ENCODE measurements around the gene PADI6.
"Not testable (repeated sequence)": the region's sequence is repeated elsewhere in the genome, so short reads cannot be mapped to it uniquely, and the experiment has no call there.

The PADI6 gene

GRCh38 chr1:17371896-17372295, at the start of gene PADI6:
Gene PADI6 (plus strand): TSS chr1:17372196. CDS start chr1:17372246, 50 bp downstream.
- DNase-seq, result no peak

GRCh38 chr1:17328855-17329254, 43.1 kb upstream of the PADI6 start:
- DNase-seq, result no peak

- no peak for DNase-seq
These were observed 42.4 kb upstream of the PADI6 start for GRCh38 chr1:17329610-17330009.

- DNase-seq, result no peak
These were observed 41.1 kb upstream of the PADI6 start for GRCh38 chr1:17330856-17331255.

GRCh38 chr1:17333081-17333480, 38.9 kb upstream of the PADI6 start:
- no peak for DNase-seq

GRCh38 chr1:17335821-17336710, 35.9 kb upstream of the PADI6 start:
- peak; percentile 63 for DNase-seq

- peak; percentile 0 for DNase-seq
These were observed 33.1 kb upstream of the PADI6 start for GRCh38 chr1:17338706-17339493.

GRCh38 chr1:17339521-17339920, 32.5 kb upstream of the PADI6 start:
- DNase-seq, result no peak

- DNase-seq, result no peak
These were observed 31.6 kb upstream of the PADI6 start for GRCh38 chr1:17340358-17340757.

GRCh38 chr1:17342014-17342441, 30.0 kb upstream of the PADI6 start:
- DNase-seq, result no peak

GRCh38 chr1:17345506-17345905, 26.5 kb upstream of the PADI6 start:
- DNase-seq, result not testable (repeated sequence)

GRCh38 chr1:17346046-17346789, 25.8 kb upstream of the PADI6 start:
- DNase-seq, result no peak

GRCh38 chr1:17347769-17348592, 24.0 kb upstream of the PADI6 start:
- no peak for DNase-seq

- DNase-seq, result no peak
These were observed 23.3 kb upstream of the PADI6 start for GRCh38 chr1:17348593-17349234.

- no peak for DNase-seq
These were observed 21.9 kb upstream of the PADI6 start for GRCh38 chr1:17350083-17350482.

GRCh38 chr1:17350928-17351446, 21.0 kb upstream of the PADI6 start:
- DNase-seq, result no peak

GRCh38 chr1:17351598-17352324, 20.2 kb upstream of the PADI6 start:
- DNase-seq, result no peak

- no peak for DNase-seq
These were observed 19.5 kb upstream of the PADI6 start for GRCh38 chr1:17352419-17352909.

GRCh38 chr1:17355898-17356297, 16.1 kb upstream of the PADI6 start:
- no peak for DNase-seq

GRCh38 chr1:17356387-17357026, 15.5 kb upstream of the PADI6 start:
- no peak for DNase-seq

Measured in NCI-H1105 treated with DMSO at 0.1 percent for 48 hours (cell line).